Gastrocnemius medialis (tissue), 4 donors: ENCODE measurements around the gene CBX2. TPM values are rescaled to one million over a fixed set of nuclear protein-coding genes. Genes with fewer than 3 reads are reported as not detected.

Experiments used
- ATAC-seq, 2 donors: fragments of 150-250 bp; one replicate each; pipeline ENCODE4 v1.9.1; 2016
- DNase-seq, 2 donors: peaks; one replicate each; pipeline ENCODE4 v3.0.0-alpha.2; 2019
- H3K27ac ChIP-seq, 4 donors: fragments of 200-600 bp; sonication (generic); 1 replicate in 1 of 4; 2 replicates in 3 of 4; pipeline ENCODE4 v1.5.1; 2016 to 2018; ENCODE audit warnings: mild to moderate bottlenecking in 2 of 4, moderate library complexity in 1 of 4
- H3K27me3 ChIP-seq, 3 donors: fragments of 200-600 bp; sonication (generic) in 2 of 3; 1 replicate in 1 of 3; 2 replicates in 2 of 3; pipeline versions ENCODE4 v1.5.1 to v1.6.0; 2016 to 2019; ENCODE audit warnings: mild to moderate bottlenecking in 1 of 3, moderate library complexity in 1 of 3
- H3K36me3 ChIP-seq, 2 donors: fragments of 200-600 bp; sonication (generic) in 1 of 2; one replicate each; pipeline ENCODE4 v1.5.1; 2017 to 2018
- H3K4me1 ChIP-seq, 2 donors: fragments of 200-600 bp; sonication (generic) in 1 of 2; one replicate each; pipeline ENCODE4 v1.5.1; 2016 to 2017; ENCODE audit warnings: mild to moderate bottlenecking in 2 of 2
- H3K4me3 ChIP-seq, 4 donors: fragments of 200-600 bp; sonication (generic) in 3 of 4; 1 replicate in 1 of 4; 2 replicates in 3 of 4; pipeline ENCODE4 v1.5.1; 2016 to 2019; ENCODE audit warnings: mild to moderate bottlenecking in 2 of 4
- H3K9me3 ChIP-seq, 3 donors: fragments of 200-600 bp; sonication (generic) in 2 of 3; 1 replicate in 1 of 3; 2 replicates in 2 of 3; pipeline ENCODE4 v1.5.1; 2016 to 2019
- CTCF ChIP-seq, 5 experiments: fragments of 450-650 bp in 3 of 5; fragments of 200-600 bp in 2 of 5; sonication (generic) in 2 of 5; IDR thresholded peaks in 4 of 5; conservative IDR thresholded peaks in 1 of 5; 1 replicate in 4 of 5; 2 replicates in 1 of 5; pipeline ENCODE4 v1.5.1; 2016 to 2019; ENCODE audit warnings: antibody characterized with exemption in 5 of 5, mild to moderate bottlenecking in 3 of 5, moderate library complexity in 3 of 5
- POLR2A ChIP-seq, 2 donors: fragments of 450-650 bp; IDR thresholded peaks; one replicate each; pipeline ENCODE4 v1.6.1; 2017; ENCODE audit warnings: antibody characterized with exemption in 2 of 2, mild to moderate bottlenecking in 2 of 2, moderate library complexity in 2 of 2
- in situ Hi-C, 4 donors: fragments of 200-750 bp; cut with MboI; loops; one replicate each; pipeline versions ENCODE4 v1.15.0 to v1.8.0; 2017; ENCODE audit warnings: low sequenced_read_pairs in 4 of 4
- intact Hi-C: fragments of 100-400 bp; cut with DNase I; formaldehyde crosslinking; loops from one replicate; pipeline ENCODE4 v1.15.1; 2023; ENCODE audit warnings: low total_unique reads
- total RNA-seq, 4 donors: library from RNA; depleted of rRNA; stranded (reverse); fragments of >200 nt; gene quantifications; one replicate each; pipeline versions ENCODE4 v1.1.0 to v1.2.3, GENCODE V29; 2016

The CBX2 gene
- total RNA-seq, 4 donors from 2014 or later = 0.13 to 1.1 (median 0.42) TPM; not detected in 1

- Histone ChIP-seq H3K4me1 (peaks cover 0 to 5% of the 10 kb centered on the region in 2 donors), H3K36me3 (no peaks in the 10 kb centered on the region), H3K9me3 (no peaks in the 10 kb centered on the region), H3K27ac (no peak overlapping the region), H3K4me3 (no peak overlapping the region), H3K27me3 (peaks cover 30 to 45% (median 38%) of the 10 kb centered on the region in 3 donors)
- no peak for ATAC-seq
- intact Hi-C loops (no loop called here), in situ Hi-C loops (no loop called here)
- TF ChIP-seq POLR2A (IDR thresholded peaks at IDR 0.05) = no peak
- DNase-seq = no peak
These were observed 38.5 kb upstream of the CBX2 start for GRCh38 chr17:79739148-79740062.

- H3K4me1 ChIP-seq = peaks cover 0 to 5% of the 10 kb centered on the region in 2 donors
- H3K36me3 ChIP-seq = no peaks in the 10 kb centered on the region
- peaks cover 30 to 47% (median 38%) of the 10 kb centered on the region in 3 donors for H3K27me3 ChIP-seq
- H3K9me3 ChIP-seq = no peaks in the 10 kb centered on the region
- no peak overlapping the region for H3K4me3 ChIP-seq
- no peak overlapping the region for H3K27ac ChIP-seq
- no peak for ATAC-seq
- intact Hi-C loops = no loop called here
- in situ Hi-C loops = no loop called here
- TF ChIP-seq POLR2A (IDR thresholded peaks at IDR 0.05) (no peak), CTCF (IDR thresholded peaks at IDR 0.05 in 4 of 5, conservative IDR thresholded peaks at IDR 0.05 in 1 of 5) (no peak)
- no peak for DNase-seq
These were observed 37.5 kb upstream of the CBX2 start for GRCh38 chr17:79740413-79740812.

GRCh38 chr17:79741401-79741750 lies 36.6 kb upstream of the CBX2 start:
- Histone ChIP-seq H3K9me3 (no peaks in the 10 kb centered on the region), H3K4me3 (no peak overlapping the region), H3K36me3 (no peaks in the 10 kb centered on the region), H3K4me1 (peaks cover 0 to 5% of the 10 kb centered on the region in 2 donors), H3K27ac (no peak overlapping the region), H3K27me3 (peaks cover 37 to 54% (median 41%) of the 10 kb centered on the region in 3 donors)
- DNase-seq = no peak
- ATAC-seq = no peak
- TF ChIP-seq POLR2A (IDR thresholded peaks at IDR 0.05) (no peak), CTCF (IDR thresholded peaks at IDR 0.05 in 4 of 5, conservative IDR thresholded peaks at IDR 0.05 in 1 of 5) (no peak)
- in situ Hi-C loops (no loop called here), intact Hi-C loops (no loop called here)

- peak; percentile 78 to 98 (median 82) for TF ChIP-seq CTCF (IDR thresholded peaks at IDR 0.05 in 4 of 5, conservative IDR thresholded peaks at IDR 0.05 in 1 of 5)
- no peak for TF ChIP-seq POLR2A (IDR thresholded peaks at IDR 0.05)
- intact Hi-C loops (loop anchor here (1.0 kb wide), 1 partner anchor 249 kb away; no protein-coding TSS in a partner anchor), in situ Hi-C loops (no loop called here)
- Histone ChIP-seq H3K9me3 (no peaks in the 10 kb centered on the region), H3K36me3 (no peaks in the 10 kb centered on the region), H3K4me1 (peaks cover 0 to 5% of the 10 kb centered on the region in 2 donors), H3K27me3 (peaks cover 43 to 60% (median 47%) of the 10 kb centered on the region in 3 donors), H3K4me3 (peak overlapping the region in 1 of 4 donors; percentile 42), H3K27ac (no peak overlapping the region)
- ATAC-seq (peak; percentile 58 to 65), DNase-seq (peak; percentile 16 to 23)
These were observed 36.0 kb upstream of the CBX2 start for GRCh38 chr17:79741751-79742588.

DNA sequence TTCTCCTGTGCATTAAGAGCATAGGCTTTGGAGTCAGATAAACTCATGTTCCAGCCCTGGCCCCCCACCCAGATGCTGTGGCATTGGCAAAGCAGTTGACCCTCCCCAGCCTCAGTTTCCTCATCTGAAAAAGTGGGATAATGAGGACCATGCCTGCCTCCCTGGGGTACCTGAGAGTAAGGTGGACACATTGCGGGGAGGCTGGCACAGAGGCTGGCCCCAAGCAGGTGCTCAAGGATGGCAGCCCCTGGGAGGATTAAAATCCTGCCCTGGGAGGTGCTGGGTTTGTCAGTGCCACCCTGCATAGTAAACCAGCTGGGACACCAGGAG lies 35.4 kb upstream of the CBX2 start:
- ATAC-seq = no peak
- no peaks in the 10 kb centered on the region for H3K9me3 ChIP-seq
- TF ChIP-seq CTCF (IDR thresholded peaks at IDR 0.05 in 4 of 5, conservative IDR thresholded peaks at IDR 0.05 in 1 of 5) = no peak
- no peak for TF ChIP-seq POLR2A (IDR thresholded peaks at IDR 0.05)
- peaks cover 0 to 5% of the 10 kb centered on the region in 2 donors for H3K4me1 ChIP-seq
- no peak overlapping the region for H3K4me3 ChIP-seq
- DNase-seq = no peak
- in situ Hi-C loops (no loop called here), intact Hi-C loops (loop anchor here (1.0 kb wide), 1 partner anchor 249 kb away; no protein-coding TSS in a partner anchor)
- H3K27me3 ChIP-seq = peaks cover 48 to 66% (median 53%) of the 10 kb centered on the region in 3 donors
- no peak overlapping the region for H3K27ac ChIP-seq
- no peaks in the 10 kb centered on the region for H3K36me3 ChIP-seq
